ENCODE results near the gene KANSL2. TPM values are rescaled to one million over a fixed set of nuclear protein-coding genes. Genes with fewer than 3 reads are reported as not detected.
A peak's percentile ranks its signal among the peaks of the same experiment; 100 is the strongest.
"Not testable (repeated sequence)": the region's sequence is repeated elsewhere in the genome, so short reads cannot be mapped to it uniquely, and the experiment has no call there.

The KANSL2 gene
- total RNA-seq, 1 experiment from 2014 or later: 41.6 TPM

GRCh38 chr12:48712209-48712608 is 30.2 kb upstream of the KANSL2 start:
- Histone ChIP-seq H3K9me2 (ENCODE audit: insufficient read depth) (no peaks in the 10 kb centered on the region), H3K27ac (ENCODE audit: low read depth, low read length) (no peak overlapping the region), H3K27me3 (ENCODE audit: insufficient read depth, low read length) (no peaks in the 10 kb centered on the region), H3K36me3 (ENCODE audit: control insufficient read depth in 1 of 2, insufficient read depth in 2 of 2, low read length in 2 of 2) (peaks cover 33 to 44% of the 10 kb centered on the region in 2 experiments), H3K4me1 (ENCODE audit: control insufficient read depth in 1 of 2, insufficient read depth in 2 of 2, low read length in 2 of 2) (peaks cover 4 to 13% of the 10 kb centered on the region in 2 experiments; a peak in 3 of 4 replicates), H3K79me2 (ENCODE audit: insufficient read depth, low read length) (peaks cover 92% of the 10 kb centered on the region), H3K9ac (ENCODE audit: low read length) (no peak overlapping the region), H3K4me2 (ENCODE audit: low read length) (no peak overlapping the region), H3K9me3 (ENCODE audit: control insufficient read depth in 1 of 2, insufficient read depth in 1 of 2, low read depth in 1 of 2, low read length in 2 of 2) (no peaks in the 10 kb centered on the region), H3K4me3 (replicated peaks in 1 of 2; ENCODE audit: low read depth in 1 of 2, low read length in 2 of 2) (no peak overlapping the region), H4K20me1 (ENCODE audit: insufficient read depth) (peaks cover 8% of the 10 kb centered on the region; the same call in 1 of the 2 replicates), H2AFZ (ENCODE audit: low read depth, low read length, poor library complexity, severe bottlenecking) (no peak overlapping the region)
- TF ChIP-seq ATF3 (IDR thresholded peaks at IDR 0.05): no peak
- no peak for TF ChIP-seq TCF7L2 (IDR thresholded peaks at IDR 0.05; ENCODE audit: borderline replicate concordance, extremely low read depth, insufficient read depth, insufficient read length)
- TF ChIP-seq REST (IDR thresholded peaks at IDR 0.05; ENCODE audit: low read depth): no peak
- no peak for TF ChIP-seq JUND (IDR thresholded peaks at IDR 0.05)
- TF ChIP-seq ELF1 (IDR thresholded peaks at IDR 0.05; ENCODE audit: borderline replicate concordance, low read depth): no peak
- no peak for TF ChIP-seq FOSL1 (IDR thresholded peaks at IDR 0.05; ENCODE audit: low read depth)
- no peak for TF ChIP-seq POLR2A (IDR thresholded peaks at IDR 0.05; ENCODE audit: borderline replicate concordance, extremely low read depth, insufficient read depth, insufficient read length)
- TF ChIP-seq YY1 (IDR thresholded peaks at IDR 0.05; ENCODE audit: extremely low read depth, insufficient replicate concordance, low read depth, low read length): no peak
- no peak for TF ChIP-seq EGR1 (IDR thresholded peaks at IDR 0.05; ENCODE audit: low read depth)
- TF ChIP-seq MAX (IDR thresholded peaks at IDR 0.05): no peak
- TF ChIP-seq POLR2AphosphoS5 (IDR thresholded peaks at IDR 0.05; ENCODE audit: low read depth, low read length): no peak
- TF ChIP-seq ZNF274 (IDR thresholded peaks at IDR 0.05; ENCODE audit: low read depth, low read length): no peak
- TF ChIP-seq CEBPB (IDR thresholded peaks at IDR 0.05; ENCODE audit: low read depth): no peak
- TF ChIP-seq RAD21 (IDR thresholded peaks at IDR 0.05; ENCODE audit: low read depth): no peak
- no peak for TF ChIP-seq SP1 (IDR thresholded peaks at IDR 0.05; ENCODE audit: low read depth)
- DNase-seq (ENCODE audit: low read depth, low spot score) (no peak), ATAC-seq (no peak)
- no TSS peak for BruUV-seq (replicated peaks)
- RAD21 ChIA-PET (ENCODE audit: low non-redundant PET in 1 of 2, low total read pairs in 2 of 2, uncharacterized antibody in 2 of 2, unreplicated experiment in 2 of 2): no interaction called here
- POLR2A ChIA-PET: no interaction called here
- CTCF ChIA-PET: no interaction called here
- intact Hi-C loops (cut with micrococcal nuclease): no loop called here

- H3K36me3 ChIP-seq (ENCODE audit: control insufficient read depth in 1 of 2, insufficient read depth in 2 of 2, low read length in 2 of 2): peaks cover 34 to 59% of the 10 kb centered on the region in 2 experiments
- RAD21 ChIA-PET (ENCODE audit: low non-redundant PET in 1 of 2, low total read pairs in 2 of 2, uncharacterized antibody in 2 of 2, unreplicated experiment in 2 of 2): not testable (repeated sequence)
These were observed 16.8 kb upstream of the KANSL2 start for GRCh38 chr12:48698822-48699221.

More at GRCh38 chr12:48698822-48699221, 16.8 kb upstream of the KANSL2 start:
- H3K9ac ChIP-seq (ENCODE audit: low read length); H3K27me3 ChIP-seq (ENCODE audit: insufficient read depth, low read length); H3K9me3 ChIP-seq (ENCODE audit: control insufficient read depth in 1 of 2, insufficient read depth in 1 of 2, low read depth in 1 of 2, low read length in 2 of 2); H3K4me2 ChIP-seq (ENCODE audit: low read length); DNase-seq (ENCODE audit: low read depth, low spot score); H3K4me1 ChIP-seq (ENCODE audit: control insufficient read depth in 1 of 2, insufficient read depth in 2 of 2, low read length in 2 of 2); H2AFZ ChIP-seq (ENCODE audit: low read depth, low read length, poor library complexity, severe bottlenecking); CTCF ChIA-PET; ATAC-seq; POLR2A ChIA-PET; H3K9me2 ChIP-seq (ENCODE audit: insufficient read depth); intact Hi-C loops (cut with micrococcal nuclease); H3K27ac ChIP-seq (ENCODE audit: low read depth, low read length); H3K4me3 ChIP-seq (replicated peaks in 1 of 2; ENCODE audit: low read depth in 1 of 2, low read length in 2 of 2): not testable (repeated sequence)
- H3K79me2 ChIP-seq (ENCODE audit: insufficient read depth, low read length): peaks cover 91% of the 10 kb centered on the region
- BruUV-seq (replicated peaks): TSS peak; percentile 7
- H4K20me1 ChIP-seq (ENCODE audit: insufficient read depth): 0 out of 2 replicates have a peak, but pooled peaks cover 15% of the 10 kb centered on the region

Data from HCT116 (cell line).